ENCODE data around the gene MAGEB17. TPM values are rescaled to one million over a fixed set of nuclear protein-coding genes. Genes with fewer than 3 reads are reported as not detected.
"Not testable (repeated sequence)": the region's sequence is repeated elsewhere in the genome, so short reads cannot be mapped to it uniquely, and the experiment has no call there.

Gene MAGEB17
- total RNA-seq, 1 donor from 2014 or later = not detected

GRCh38 chrX:16145656-16146055 lies 21.6 kb upstream of the MAGEB17 start:
- H3K36me3 ChIP-seq (ENCODE audit: control insufficient read depth, insufficient read depth, low read length) = no peaks in the 10 kb centered on the region
- no peak overlapping the region for H3K4me3 ChIP-seq (ENCODE audit: low read depth, low read length)
- DNase-seq (ENCODE audit: low read depth) = no peak
- H3K27me3 ChIP-seq (ENCODE audit: control insufficient read depth, insufficient read depth, low read length) = no peaks in the 10 kb centered on the region
- TF ChIP-seq, protein P1, sequence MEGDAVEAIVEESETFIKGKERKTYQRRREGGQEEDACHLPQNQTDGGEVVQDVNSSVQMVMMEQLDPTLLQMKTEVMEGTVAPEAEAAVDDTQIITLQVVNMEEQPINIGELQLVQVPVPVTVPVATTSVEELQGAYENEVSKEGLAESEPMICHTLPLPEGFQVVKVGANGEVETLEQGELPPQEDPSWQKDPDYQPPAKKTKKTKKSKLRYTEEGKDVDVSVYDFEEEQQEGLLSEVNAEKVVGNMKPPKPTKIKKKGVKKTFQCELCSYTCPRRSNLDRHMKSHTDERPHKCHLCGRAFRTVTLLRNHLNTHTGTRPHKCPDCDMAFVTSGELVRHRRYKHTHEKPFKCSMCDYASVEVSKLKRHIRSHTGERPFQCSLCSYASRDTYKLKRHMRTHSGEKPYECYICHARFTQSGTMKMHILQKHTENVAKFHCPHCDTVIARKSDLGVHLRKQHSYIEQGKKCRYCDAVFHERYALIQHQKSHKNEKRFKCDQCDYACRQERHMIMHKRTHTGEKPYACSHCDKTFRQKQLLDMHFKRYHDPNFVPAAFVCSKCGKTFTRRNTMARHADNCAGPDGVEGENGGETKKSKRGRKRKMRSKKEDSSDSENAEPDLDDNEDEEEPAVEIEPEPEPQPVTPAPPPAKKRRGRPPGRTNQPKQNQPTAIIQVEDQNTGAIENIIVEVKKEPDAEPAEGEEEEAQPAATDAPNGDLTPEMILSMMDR (IDR thresholded peaks at IDR 0.05; ENCODE audit: insufficient read depth, low read length, severe bottlenecking) = no peak
- no peak for FAIRE-seq

DNA sequence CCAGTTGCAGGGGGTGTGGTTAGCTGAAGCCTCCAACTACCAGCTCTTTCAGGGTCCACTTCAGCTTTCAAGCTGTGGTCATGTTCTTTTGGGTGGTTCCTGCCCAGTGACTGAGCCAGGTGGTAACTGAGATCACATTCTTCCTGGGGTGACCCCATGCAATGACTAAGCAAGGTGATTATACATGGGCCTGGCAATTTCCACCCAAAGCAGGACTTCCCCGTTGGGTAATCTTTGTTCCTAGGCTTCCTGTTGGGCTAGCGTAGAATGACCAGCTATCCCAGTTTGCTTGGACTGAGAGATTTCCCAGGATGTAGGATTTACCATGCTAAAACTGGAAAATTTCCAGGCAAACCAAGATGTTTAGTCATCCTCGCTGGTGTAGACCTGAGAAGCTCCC lies 18.4 kb upstream of the MAGEB17 start:
- DNase-seq (ENCODE audit: low read depth) (peak; percentile 83), FAIRE-seq (peak; percentile 28)
- Histone ChIP-seq H3K36me3 (ENCODE audit: control insufficient read depth, insufficient read depth, low read length) (no peaks in the 10 kb centered on the region), H3K27me3 (ENCODE audit: control insufficient read depth, insufficient read depth, low read length) (no peaks in the 10 kb centered on the region), H3K4me3 (ENCODE audit: low read depth, low read length) (no peak overlapping the region)
- TF ChIP-seq, protein P1 (IDR thresholded peaks at IDR 0.05; ENCODE audit: insufficient read depth, low read length, severe bottlenecking) = no peak

GRCh38 chrX:16155581-16156096 lies 11.6 kb upstream of the MAGEB17 start:
- DNase-seq (ENCODE audit: low read depth) (no peak), FAIRE-seq (no peak)
- Histone ChIP-seq H3K27me3 (ENCODE audit: control insufficient read depth, insufficient read depth, low read length) (no peaks in the 10 kb centered on the region), H3K36me3 (ENCODE audit: control insufficient read depth, insufficient read depth, low read length) (no peaks in the 10 kb centered on the region), H3K4me3 (ENCODE audit: low read depth, low read length) (no peak overlapping the region)
- TF ChIP-seq, protein P1 (IDR thresholded peaks at IDR 0.05; ENCODE audit: insufficient read depth, low read length, severe bottlenecking) = no peak

GRCh38 chrX:16156692-16157331 lies 10.5 kb upstream of the MAGEB17 start:
- FAIRE-seq (no peak), DNase-seq (ENCODE audit: low read depth) (no peak)
- Histone ChIP-seq H3K4me3 (ENCODE audit: low read depth, low read length) (no peak overlapping the region), H3K27me3 (ENCODE audit: control insufficient read depth, insufficient read depth, low read length) (no peaks in the 10 kb centered on the region), H3K36me3 (ENCODE audit: control insufficient read depth, insufficient read depth, low read length) (no peaks in the 10 kb centered on the region)
- TF ChIP-seq, protein P1 (IDR thresholded peaks at IDR 0.05; ENCODE audit: insufficient read depth, low read length, severe bottlenecking) = no peak

- Histone ChIP-seq H3K36me3 (ENCODE audit: control insufficient read depth, insufficient read depth, low read length) (no peaks in the 10 kb centered on the region), H3K27me3 (ENCODE audit: control insufficient read depth, insufficient read depth, low read length) (no peaks in the 10 kb centered on the region), H3K4me3 (ENCODE audit: low read depth, low read length) (no peak overlapping the region)
- FAIRE-seq = no peak
- DNase-seq (ENCODE audit: low read depth) = peak; percentile 89
- TF ChIP-seq, protein P1 (IDR thresholded peaks at IDR 0.05; ENCODE audit: insufficient read depth, low read length, severe bottlenecking) = no peak
Observed at GRCh38 chrX:16160729-16161128, 6.6 kb upstream of the MAGEB17 start.

- DNase-seq (ENCODE audit: low read depth); H3K27me3 ChIP-seq (ENCODE audit: control insufficient read depth, insufficient read depth, low read length); FAIRE-seq; H3K4me3 ChIP-seq (ENCODE audit: low read depth, low read length); H3K36me3 ChIP-seq (ENCODE audit: control insufficient read depth, insufficient read depth, low read length): not testable (repeated sequence)
Observed at GRCh38 chrX:16161173-16161572, 6.1 kb upstream of the MAGEB17 start.

Data from bronchial epithelial cell (primary cell).